MM.1S (cell line): ENCODE results near the gene SSTR4.

Experiments
- DNase-seq: peaks from one replicate; pipeline ENCODE4 v3.0.0-alpha.2; 2015
- H2AFZ ChIP-seq: fragments of 300-600 bp; sonication (generic); 2 replicates; pipeline ENCODE4 v1.6.0; 2016; ENCODE audit warnings: antibody characterized with exemption, low read length
- H3F3A ChIP-seq: fragments of 300-600 bp; sonication (generic); 2 replicates; pipeline ENCODE4 v1.6.1; 2016; ENCODE audit warnings: mild to moderate bottlenecking, antibody characterized with exemption, low read length, moderate library complexity, mixed read lengths; ENCODE audit not compliant: insufficient read depth
- H3K27ac ChIP-seq: fragments of 300-600 bp; sonication (generic); 2 replicates; pipeline ENCODE4 v1.5.1; 2016; ENCODE audit warnings: mild to moderate bottlenecking, low read length
- H3K27me3 ChIP-seq: fragments of 300-600 bp; sonication (generic); replicated peaks from 2 replicates; pipeline ENCODE4 v1.6.0; 2016; ENCODE audit warnings: low read length; ENCODE audit not compliant: insufficient read depth
- H3K36me3 ChIP-seq: fragments of 300-600 bp; sonication (generic); replicated peaks from 2 replicates; pipeline ENCODE4 v1.6.1; 2016; ENCODE audit warnings: mild to moderate bottlenecking, low read length, mixed read lengths; ENCODE audit not compliant: insufficient read depth
- H3K4me1 ChIP-seq: fragments of 300-600 bp; sonication (generic); 2 replicates; pipeline ENCODE4 v1.6.1; 2016; ENCODE audit warnings: low read length, mixed read lengths
- H3K4me2 ChIP-seq: fragments of 300-600 bp; sonication (generic); 2 replicates; pipeline ENCODE4 v1.6.0; 2016; ENCODE audit warnings: low read depth, low read length
- H3K4me3 ChIP-seq: fragments of 300-600 bp; sonication (generic); 2 replicates; pipeline ENCODE4 v1.5.1; 2016; ENCODE audit warnings: low read length, mixed read lengths
- H3K79me2 ChIP-seq: fragments of 300-600 bp; sonication (generic); 2 replicates; pipeline ENCODE4 v1.6.1; 2016; ENCODE audit warnings: mixed run types, low read length, mixed read lengths
- H3K9ac ChIP-seq: fragments of 300-600 bp; sonication (generic); 2 replicates; pipeline ENCODE4 v1.6.1; 2016; ENCODE audit warnings: low read length, mixed read lengths
- H3K9me2 ChIP-seq: fragments of 300-600 bp; sonication (generic); replicated peaks from 2 replicates; pipeline ENCODE4 v1.6.1; 2016; ENCODE audit warnings: mild to moderate bottlenecking, low read length, mixed read lengths; ENCODE audit not compliant: insufficient read depth
- H3K9me3 ChIP-seq: fragments of 300-600 bp; sonication (generic); replicated peaks from 2 replicates; pipeline ENCODE4 v1.6.1; 2016; ENCODE audit warnings: mild to moderate bottlenecking, low read length, mixed read lengths; ENCODE audit not compliant: insufficient read depth
- H4K20me1 ChIP-seq: fragments of 300-600 bp; sonication (generic); 2 replicates; pipeline ENCODE4 v1.6.1; 2016; ENCODE audit warnings: mild to moderate bottlenecking, low read length, moderate library complexity, mixed read lengths; ENCODE audit not compliant: insufficient read depth
- CTCF ChIP-seq: fragments of 300-600 bp; sonication (generic); IDR thresholded peaks from 2 replicates; pipeline ENCODE4 v1.5.1; 2016; ENCODE audit warnings: antibody characterized with exemption, low read length, mixed read lengths
- EZH2 ChIP-seq: fragments of 300-600 bp; sonication (generic); optimal IDR thresholded peaks from 2 replicates; pipeline ENCODE3; 2017; ENCODE audit warnings: low read depth, mild to moderate bottlenecking, antibody characterized with exemption, low read length, mixed read lengths
- EZH2phosphoT487 ChIP-seq: fragments of 300-600 bp; sonication (generic); IDR thresholded peaks from 2 replicates; pipeline ENCODE4 v1.6.1; 2018; ENCODE audit warnings: antibody characterized with exemption, low read length

The SSTR4 gene

DNA sequence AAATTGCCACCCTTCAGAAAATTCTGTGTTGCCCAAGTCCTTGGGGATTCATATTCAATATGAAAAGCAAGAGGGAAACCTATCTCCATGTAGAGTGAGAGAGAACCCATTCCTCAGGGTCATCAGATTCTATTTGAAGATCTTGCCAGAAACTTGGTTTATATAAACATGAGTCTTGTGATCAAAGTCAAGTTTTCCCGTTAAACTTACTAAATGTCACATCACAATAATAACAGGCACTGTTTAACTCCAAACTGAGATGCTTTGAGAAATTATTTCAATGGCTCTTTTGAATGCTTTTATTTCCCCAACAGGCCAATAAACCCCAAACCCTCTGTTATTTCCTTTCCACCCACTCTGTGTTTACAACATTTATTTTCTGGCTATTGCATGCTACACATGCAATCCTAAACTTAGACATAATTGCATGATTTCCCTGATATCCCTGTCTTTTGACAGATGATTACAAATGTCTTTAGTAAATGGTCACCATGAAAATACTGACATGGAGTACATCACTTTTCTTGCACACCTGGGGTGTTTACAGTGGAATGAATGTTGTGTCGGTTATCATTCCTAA, 31.1 kb upstream of the SSTR4 start:
- H3K9me2 ChIP-seq: no peaks in the 10 kb centered on the region
- H4K20me1 ChIP-seq: no peaks in the 10 kb centered on the region
- H3K9me3 ChIP-seq: no peaks in the 10 kb centered on the region
- no peak overlapping the region for H2AFZ ChIP-seq
- no peaks in the 10 kb centered on the region for H3K79me2 ChIP-seq
- no peaks in the 10 kb centered on the region for H3K4me1 ChIP-seq
- no peak overlapping the region for H3K27ac ChIP-seq
- TF ChIP-seq EZH2 (no peak), EZH2phosphoT487 (no peak), CTCF (no peak)
- DNase-seq: no peak
- no peak overlapping the region for H3K4me2 ChIP-seq
- H3K4me3 ChIP-seq: no peak overlapping the region
- H3K36me3 ChIP-seq: no peaks in the 10 kb centered on the region
- no peak overlapping the region for H3K9ac ChIP-seq
- no peaks in the 10 kb centered on the region for H3K27me3 ChIP-seq
- no peaks in the 10 kb centered on the region for H3F3A ChIP-seq

DNA sequence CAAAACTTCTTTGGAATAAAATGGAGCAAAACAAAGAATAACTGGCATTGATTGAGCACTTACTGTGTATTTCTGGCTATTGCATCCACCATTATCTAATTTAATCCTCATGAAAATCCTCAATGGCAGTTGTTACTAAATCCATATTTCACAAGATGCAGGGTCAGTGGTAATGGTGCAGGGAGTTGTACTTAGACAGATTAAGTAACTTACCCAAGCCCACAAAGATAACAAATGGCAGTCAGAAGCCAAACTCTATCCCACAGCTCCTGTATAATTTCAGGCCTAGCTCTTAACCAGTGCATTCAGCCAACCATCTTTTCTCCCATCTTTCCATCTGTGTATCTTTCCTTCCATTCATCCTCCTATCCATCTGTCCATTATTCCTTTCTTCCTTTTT, 29.3 kb upstream of the SSTR4 start:
- H3K4me3 ChIP-seq: no peak overlapping the region
- H3K4me2 ChIP-seq: no peak overlapping the region

DNA sequence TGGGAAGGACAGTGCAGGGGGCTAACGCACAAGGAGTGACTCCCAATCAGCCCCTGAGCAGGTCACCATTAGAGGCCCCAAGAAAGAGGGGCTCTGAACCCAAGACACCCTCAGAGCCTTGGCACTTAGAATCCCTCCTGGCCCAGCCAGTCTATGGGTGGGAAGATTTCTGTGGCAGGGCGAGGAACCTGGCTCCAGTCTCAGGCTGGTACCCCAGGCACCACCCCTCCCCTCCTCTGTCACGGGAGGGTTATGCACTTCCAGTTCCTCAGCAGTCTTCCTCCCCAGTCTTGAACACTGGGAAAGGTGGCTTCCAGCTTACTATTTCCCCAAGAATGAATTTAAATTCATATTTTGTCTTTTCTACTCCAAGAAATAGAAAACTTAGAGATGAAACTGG, 27.6 kb upstream of the SSTR4 start:
- Histone ChIP-seq H3K4me1 (no peaks in the 10 kb centered on the region), H3F3A (no peaks in the 10 kb centered on the region), H3K36me3 (no peaks in the 10 kb centered on the region), H3K27me3 (no peaks in the 10 kb centered on the region), H3K9ac (no peak overlapping the region), H3K79me2 (no peaks in the 10 kb centered on the region), H3K9me3 (no peaks in the 10 kb centered on the region), H3K4me2 (no peak overlapping the region), H2AFZ (no peak overlapping the region), H3K27ac (no peak overlapping the region), H4K20me1 (no peaks in the 10 kb centered on the region), H3K9me2 (no peaks in the 10 kb centered on the region), H3K4me3 (no peak overlapping the region)
- no peak for TF ChIP-seq EZH2phosphoT487
- TF ChIP-seq EZH2: no peak
- TF ChIP-seq CTCF: no peak
- no peak for DNase-seq

More for the DNA sequence above, 29.3 kb upstream of the SSTR4 start:
- H3F3A ChIP-seq: no peaks in the 10 kb centered on the region
- no peaks in the 10 kb centered on the region for H3K4me1 ChIP-seq
- no peak overlapping the region for H3K9ac ChIP-seq
- H3K27ac ChIP-seq: no peak overlapping the region
- H3K9me3 ChIP-seq: no peaks in the 10 kb centered on the region
- no peaks in the 10 kb centered on the region for H4K20me1 ChIP-seq
- H3K9me2 ChIP-seq: no peaks in the 10 kb centered on the region
- H3K36me3 ChIP-seq: no peaks in the 10 kb centered on the region
- no peak overlapping the region for H2AFZ ChIP-seq
- TF ChIP-seq EZH2phosphoT487: no peak
- no peaks in the 10 kb centered on the region for H3K27me3 ChIP-seq
- DNase-seq: no peak
- H3K79me2 ChIP-seq: no peaks in the 10 kb centered on the region

GRCh38 chr20:23007886-23008655, 27.0 kb upstream of the SSTR4 start:
- no peak overlapping the region for H3K27ac ChIP-seq
- H3K9me3 ChIP-seq: no peaks in the 10 kb centered on the region
- no peaks in the 10 kb centered on the region for H3K79me2 ChIP-seq
- no peak for TF ChIP-seq CTCF
- TF ChIP-seq EZH2phosphoT487: no peak
- no peak for TF ChIP-seq EZH2
- no peak for DNase-seq
- H3K36me3 ChIP-seq: no peaks in the 10 kb centered on the region
- H2AFZ ChIP-seq: no peak overlapping the region
- H3K9ac ChIP-seq: no peak overlapping the region
- H3K9me2 ChIP-seq: no peaks in the 10 kb centered on the region
- H3F3A ChIP-seq: no peaks in the 10 kb centered on the region
- no peak overlapping the region for H3K4me2 ChIP-seq
- no peaks in the 10 kb centered on the region for H4K20me1 ChIP-seq
- no peaks in the 10 kb centered on the region for H3K4me1 ChIP-seq
- H3K27me3 ChIP-seq: no peaks in the 10 kb centered on the region
- H3K4me3 ChIP-seq: no peak overlapping the region
